Measurements from ENCODE around the gene CAMTA1.

GRCh38 chr1:7371926-7372325 lies 586.7 kb downstream of the CAMTA1 start:
- TF ChIP-seq CTCF (IDR thresholded peaks at IDR 0.05) (no peak), EZH2phosphoT487 (IDR thresholded peaks at IDR 0.05) (no peak), EZH2 (IDR thresholded peaks at IDR 0.05) (no peak)

Measured in neural progenitor cell (in vitro differentiated cells).